BJ (cell line): ENCODE measurements around the gene XK. TPM values are rescaled to one million over a fixed set of nuclear protein-coding genes. Genes with fewer than 3 reads are reported as not detected.

Experiments
- CTCF ChIA-PET: fragments of 350-600 bp; formaldehyde crosslinking; extraction: SDS; loops from one replicate; lab custom pipeline; 2021; ENCODE audit warnings: antibody characterized with exemption, inconsistent platforms; lab: Yijun Ruan, JAX
- POLR2A ChIA-PET: fragments of 300-600 bp; sonication (Branson Sonifier 250); formaldehyde crosslinking; extraction: SDS; loops from one replicate; lab custom pipeline; 2021; ENCODE audit warnings: antibody characterized with exemption; lab: Charles Lee
- DNase-seq: peaks from one replicate; pipeline ENCODE4 v3.0.0-alpha.2; 2011; ENCODE audit warnings: low read depth
- H3K27me3 ChIP-seq: 2 replicates; pipeline ENCODE4 v1.6.0; 2011; ENCODE audit warnings: low read length; ENCODE audit not compliant: control insufficient read depth, insufficient read depth
- H3K36me3 ChIP-seq: 2 replicates; pipeline ENCODE4 v1.5.1; 2011; ENCODE audit warnings: low read length; ENCODE audit not compliant: control insufficient read depth, insufficient read depth
- H3K4me3 ChIP-seq: 2 replicates; pipeline ENCODE4 v1.5.1; 2011; ENCODE audit warnings: low read depth, mild to moderate bottlenecking, control low read depth, low read length
- CTCF ChIP-seq: IDR thresholded peaks from 2 replicates; pipeline ENCODE4 v1.5.1; 2011; ENCODE audit warnings: low read depth, mild to moderate bottlenecking, control low read depth, inconsistent platforms, low read length, moderate library complexity; ENCODE audit not compliant: insufficient read depth
- polyA plus RNA-seq: library from polyadenylated mRNA; depleted of rRNA; stranded (reverse); fragments of >200 nt; gene quantifications from 2 replicates; pipeline ENCODE4 v1.2.3, GENCODE V29; 2011

The XK gene
- polyA plus RNA-seq, 1 experiment: not detected

- DNase-seq: no peak
- Histone ChIP-seq H3K36me3 (no peaks in the 10 kb centered on the region), H3K27me3 (no peaks in the 10 kb centered on the region), H3K4me3 (no peak overlapping the region)
- TF ChIP-seq CTCF: no peak
- ChIA-PET CTCF (no interaction called here), POLR2A (no interaction called here)
Observed at GRCh38 chrX:37678574-37678973, 7.0 kb upstream of the XK start.

GRCh38 chrX:37679230-37679629 lies 6.4 kb upstream of the XK start:
- no peaks in the 10 kb centered on the region for H3K27me3 ChIP-seq
- no peak overlapping the region for H3K4me3 ChIP-seq
- CTCF ChIA-PET: no interaction called here
- TF ChIP-seq CTCF: no peak
- no peaks in the 10 kb centered on the region for H3K36me3 ChIP-seq
- POLR2A ChIA-PET: no interaction called here
- DNase-seq: no peak

- ChIA-PET POLR2A (no interaction called here), CTCF (no interaction called here)
- no peak for DNase-seq
- Histone ChIP-seq H3K36me3 (no peaks in the 10 kb centered on the region), H3K4me3 (no peak overlapping the region), H3K27me3 (no peaks in the 10 kb centered on the region)
- no peak for TF ChIP-seq CTCF
Observed at GRCh38 chrX:37679888-37680287, 5.7 kb upstream of the XK start.

GRCh38 chrX:37684426-37684825 lies 1.2 kb upstream of the XK start:
- POLR2A ChIA-PET: no interaction called here
- H3K4me3 ChIP-seq: no peak overlapping the region
- H3K27me3 ChIP-seq: no peaks in the 10 kb centered on the region
- H3K36me3 ChIP-seq: no peaks in the 10 kb centered on the region
- TF ChIP-seq CTCF: no peak
- no peak for DNase-seq
- CTCF ChIA-PET: no interaction called here

- DNase-seq: no peak
- ChIA-PET POLR2A (no interaction called here), CTCF (no interaction called here)
- Histone ChIP-seq H3K36me3 (no peaks in the 10 kb centered on the region), H3K4me3 (no peak overlapping the region), H3K27me3 (no peaks in the 10 kb centered on the region)
- no peak for TF ChIP-seq CTCF
Observed at GRCh38 chrX:37684973-37685372, 618 bp upstream of the XK start.
